Type B pancreatic cell (in vitro differentiated cells): Measurements from ENCODE around the gene PODN. TPM values are rescaled to one million over a fixed set of nuclear protein-coding genes. Genes with fewer than 3 reads are reported as not detected.
A peak's percentile ranks its signal among the peaks of the same experiment; 100 is the strongest.

Experiments
- DNase-seq: peaks from one replicate; pipeline ENCODE4 v3.0.0; 2021; ENCODE audit warnings: mixed read lengths; ENCODE audit not compliant: unreplicated experiment; ENCODE audit errors: extremely low spot score
- H3K27ac Mint-ChIP-seq: 2 replicates; pipeline ENCODE4 v1.8.0; 2021; ENCODE audit warnings: mild to moderate bottlenecking, mixed read lengths
- H3K27me3 Mint-ChIP-seq: 2 replicates; pipeline ENCODE4 v1.8.0; 2021; ENCODE audit warnings: mixed read lengths
- H3K36me3 Mint-ChIP-seq: 2 replicates; pipeline ENCODE4 v1.8.0; 2021; ENCODE audit warnings: mixed read lengths
- H3K4me1 Mint-ChIP-seq: one replicate; pipeline ENCODE4 v1.8.0; 2021; ENCODE audit warnings: mixed read lengths; ENCODE audit not compliant: unreplicated experiment
- H3K4me3 Mint-ChIP-seq: 2 replicates; pipeline ENCODE4 v1.8.0; 2021; ENCODE audit warnings: mild to moderate bottlenecking, mixed read lengths
- H3K9me3 Mint-ChIP-seq: 2 replicates; pipeline ENCODE4 v1.8.0; 2021; ENCODE audit warnings: mixed read lengths
- total RNA-seq: library from RNA; stranded (reverse); gene quantifications from 2 replicates; pipeline ENCODE4 v1.2.1, GENCODE V29; 2021; ENCODE audit warnings: low replicate concordance
- TF ChIP-seq, protein P1 (sequence below): fragments of 200-600 bp; sonication (generic); conservative IDR thresholded peaks from 2 replicates; pipeline ENCODE4 v1.5.0; 2021; ENCODE audit warnings: antibody characterized with exemption, mild to moderate bottlenecking

The PODN gene
- total RNA-seq, 1 donor from 2014 or later: 2.8 TPM

DNA sequence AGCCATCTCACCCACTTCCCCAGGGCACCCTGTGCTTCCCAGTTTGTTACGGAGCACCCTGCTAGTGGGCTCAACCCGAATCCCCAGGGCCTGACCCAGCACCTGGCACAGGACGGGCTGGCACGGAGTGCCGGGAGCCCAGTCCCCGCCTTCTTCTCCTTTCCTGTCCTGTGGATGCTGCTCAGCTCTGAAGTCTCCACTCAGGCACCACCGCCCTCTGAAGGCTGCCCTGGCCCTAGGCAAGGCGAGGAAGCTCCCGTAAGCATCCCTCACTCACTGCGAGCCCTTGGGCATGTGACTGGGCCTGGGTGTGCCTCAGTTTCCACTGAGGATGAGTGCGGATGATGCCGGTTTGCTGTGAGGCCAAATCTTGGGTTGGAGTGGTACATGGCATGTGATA is 58.6 kb downstream of the PODN start:
- Mint-ChIP-seq H3K9me3 (no peaks in the 10 kb centered on the region), H3K27ac (no peak overlapping the region), H3K4me3 (no peak overlapping the region), H3K4me1 (peaks cover 45% of the 10 kb centered on the region), H3K36me3 (no peaks in the 10 kb centered on the region), H3K27me3 (peaks cover 21% of the 10 kb centered on the region)
- no peak for DNase-seq
- TF ChIP-seq, protein P1, sequence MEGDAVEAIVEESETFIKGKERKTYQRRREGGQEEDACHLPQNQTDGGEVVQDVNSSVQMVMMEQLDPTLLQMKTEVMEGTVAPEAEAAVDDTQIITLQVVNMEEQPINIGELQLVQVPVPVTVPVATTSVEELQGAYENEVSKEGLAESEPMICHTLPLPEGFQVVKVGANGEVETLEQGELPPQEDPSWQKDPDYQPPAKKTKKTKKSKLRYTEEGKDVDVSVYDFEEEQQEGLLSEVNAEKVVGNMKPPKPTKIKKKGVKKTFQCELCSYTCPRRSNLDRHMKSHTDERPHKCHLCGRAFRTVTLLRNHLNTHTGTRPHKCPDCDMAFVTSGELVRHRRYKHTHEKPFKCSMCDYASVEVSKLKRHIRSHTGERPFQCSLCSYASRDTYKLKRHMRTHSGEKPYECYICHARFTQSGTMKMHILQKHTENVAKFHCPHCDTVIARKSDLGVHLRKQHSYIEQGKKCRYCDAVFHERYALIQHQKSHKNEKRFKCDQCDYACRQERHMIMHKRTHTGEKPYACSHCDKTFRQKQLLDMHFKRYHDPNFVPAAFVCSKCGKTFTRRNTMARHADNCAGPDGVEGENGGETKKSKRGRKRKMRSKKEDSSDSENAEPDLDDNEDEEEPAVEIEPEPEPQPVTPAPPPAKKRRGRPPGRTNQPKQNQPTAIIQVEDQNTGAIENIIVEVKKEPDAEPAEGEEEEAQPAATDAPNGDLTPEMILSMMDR: no peak

DNA sequence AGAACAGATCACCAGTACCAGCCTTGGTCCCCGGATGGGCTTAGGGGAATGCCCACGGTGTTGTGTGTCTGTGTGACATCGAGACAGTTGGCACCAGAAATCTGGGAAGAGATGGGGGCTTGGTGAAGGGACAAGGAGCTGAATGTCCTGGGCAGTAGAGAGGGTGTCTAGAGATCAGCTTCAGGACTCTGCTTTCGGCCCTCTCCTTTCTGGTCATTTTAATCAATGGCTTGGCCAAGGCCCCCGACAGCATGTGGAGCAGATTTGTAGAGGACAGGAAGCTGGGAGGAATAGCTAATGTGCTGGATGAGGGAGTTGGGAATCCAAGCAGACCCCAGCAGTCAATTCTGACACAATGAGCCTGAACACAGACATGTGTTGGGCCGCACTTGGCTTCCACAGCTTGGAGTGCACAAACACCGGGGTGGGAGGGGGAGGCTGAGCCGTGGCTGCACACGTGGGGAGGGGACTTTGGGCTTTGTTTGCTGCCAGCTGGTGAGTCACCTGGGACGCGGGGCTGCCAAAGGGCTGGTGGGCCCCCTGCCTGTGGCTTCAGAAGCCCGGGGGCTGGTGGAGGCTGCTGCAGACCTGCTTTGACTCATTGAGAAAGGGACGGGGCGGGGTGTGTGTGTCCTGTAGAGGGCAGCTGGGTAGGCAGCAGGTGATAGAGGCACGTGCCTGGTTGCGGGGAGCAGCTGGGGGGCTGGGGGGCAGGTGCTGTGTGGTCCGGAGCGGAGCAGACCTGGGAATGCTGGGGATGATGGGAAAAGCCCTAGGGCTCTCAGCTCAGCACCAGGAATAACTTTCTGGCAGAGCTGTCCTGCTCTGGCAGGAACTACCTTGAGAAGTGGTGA is 59.5 kb downstream of the PODN start:
- Mint-ChIP-seq H3K9me3 (no peaks in the 10 kb centered on the region), H3K27me3 (peaks cover 19% of the 10 kb centered on the region), H3K27ac (peak overlapping the region; percentile 50), H3K4me1 (peaks cover 44% of the 10 kb centered on the region), H3K4me3 (no peak overlapping the region), H3K36me3 (no peaks in the 10 kb centered on the region)
- DNase-seq: no peak
- TF ChIP-seq, protein P1: no peak

DNA sequence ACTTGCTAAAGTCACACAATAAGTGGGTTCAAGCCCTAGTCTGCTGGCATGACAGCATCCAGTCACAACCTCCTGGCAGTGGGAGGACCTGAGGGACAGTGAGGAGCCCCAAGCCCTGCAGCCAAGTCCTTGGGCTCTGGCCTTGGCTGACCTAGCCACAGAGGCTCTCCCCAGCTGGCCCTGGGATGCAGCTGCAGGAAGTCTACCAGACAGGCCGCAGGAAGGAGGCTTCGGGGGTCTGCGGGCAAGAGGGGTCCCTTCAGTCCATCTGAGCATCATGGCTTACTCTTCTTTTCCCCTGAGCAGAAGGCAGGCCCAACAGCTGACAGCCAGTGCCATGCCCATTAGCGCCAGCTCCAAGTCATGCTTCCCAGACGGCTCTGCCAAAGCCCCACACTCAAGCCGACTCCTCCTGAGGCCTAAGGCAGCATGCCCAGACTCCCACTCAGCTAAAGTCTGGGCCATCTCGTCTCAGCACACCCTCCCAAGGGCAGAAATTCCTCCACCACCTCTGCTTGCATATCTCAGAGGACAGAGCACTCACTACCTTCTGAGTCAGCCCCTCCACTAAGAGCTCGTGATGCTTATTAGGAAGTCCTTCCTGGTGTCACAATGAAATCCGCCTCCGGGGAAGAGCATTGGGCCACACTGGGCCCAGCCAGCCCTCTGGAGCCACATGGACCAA is 60.3 kb downstream of the PODN start:
- H3K36me3 Mint-ChIP-seq: no peaks in the 10 kb centered on the region
- H3K9me3 Mint-ChIP-seq: no peaks in the 10 kb centered on the region

DNA sequence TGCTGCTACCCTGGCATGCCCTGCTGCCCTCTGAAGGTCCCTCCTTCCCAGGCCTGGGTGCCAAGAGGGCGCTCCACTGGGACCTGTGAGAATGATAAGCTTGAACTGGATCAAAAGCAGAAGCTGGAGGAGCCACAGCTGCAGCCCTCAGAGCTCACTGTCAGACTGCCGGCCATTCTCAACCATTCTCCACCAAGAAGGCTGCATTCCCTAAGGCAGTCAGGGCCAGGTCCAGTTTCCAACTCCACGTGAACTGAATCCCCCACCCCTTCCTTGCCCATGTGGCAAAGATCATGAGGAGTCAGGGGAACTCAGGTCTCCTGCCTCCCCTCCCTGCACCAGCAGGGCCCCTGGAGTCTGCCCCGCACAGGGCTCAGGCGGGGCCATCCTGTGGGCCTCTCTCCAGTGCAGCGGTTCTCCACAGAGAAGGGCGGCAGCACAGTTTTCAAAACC is 61.0 kb downstream of the PODN start:
- no peak for DNase-seq
- H3K27ac Mint-ChIP-seq: no peak overlapping the region
- no peaks in the 10 kb centered on the region for H3K36me3 Mint-ChIP-seq
- H3K9me3 Mint-ChIP-seq: no peaks in the 10 kb centered on the region
- peaks cover 38% of the 10 kb centered on the region for H3K4me1 Mint-ChIP-seq
- H3K4me3 Mint-ChIP-seq: no peak overlapping the region
- peaks cover 11% of the 10 kb centered on the region for H3K27me3 Mint-ChIP-seq
- TF ChIP-seq, protein P1: no peak

More for the DNA sequence above, 60.3 kb downstream of the PODN start:
- Mint-ChIP-seq H3K4me1 (peaks cover 41% of the 10 kb centered on the region), H3K27ac (no peak overlapping the region), H3K27me3 (peaks cover 13% of the 10 kb centered on the region), H3K4me3 (no peak overlapping the region)
- no peak for DNase-seq
- TF ChIP-seq, protein P1: no peak

DNA sequence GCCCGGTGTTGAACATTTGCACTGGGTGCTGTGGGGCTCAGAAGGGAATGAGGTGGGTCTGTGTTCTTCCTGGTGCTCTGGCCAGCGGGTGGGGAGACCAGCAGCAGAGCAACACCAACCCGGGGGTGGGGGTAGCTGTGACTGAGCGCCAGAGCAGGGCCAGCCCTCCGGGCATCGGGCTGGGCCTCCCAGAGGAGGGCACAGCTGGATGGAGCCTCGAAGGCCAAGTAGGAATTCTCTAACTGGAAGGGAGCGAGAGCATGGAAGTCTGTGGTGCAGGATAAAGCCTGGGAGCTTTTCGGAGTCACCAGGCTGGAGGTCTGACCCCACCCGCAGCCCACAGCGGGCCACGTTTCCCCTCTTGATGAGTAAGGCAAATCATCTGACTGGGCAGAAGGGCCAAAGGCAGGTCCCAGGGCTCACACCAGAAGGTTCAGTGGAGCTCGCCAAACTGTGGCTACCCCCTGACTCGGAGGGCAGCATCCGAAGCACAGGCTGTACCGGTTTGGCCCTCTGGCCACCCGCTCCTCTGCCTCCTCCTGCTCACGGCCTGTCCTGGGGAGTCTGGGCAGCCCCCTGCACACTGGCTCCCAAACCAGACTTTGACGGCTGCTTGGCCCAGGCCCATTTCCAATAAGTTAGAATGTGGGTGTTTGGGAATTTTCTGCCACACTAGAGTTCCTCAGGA is 61.6 kb downstream of the PODN start:
- Mint-ChIP-seq H3K27ac (no peak overlapping the region), H3K4me1 (peaks cover 38% of the 10 kb centered on the region), H3K36me3 (no peaks in the 10 kb centered on the region), H3K9me3 (no peaks in the 10 kb centered on the region), H3K27me3 (peaks cover 11% of the 10 kb centered on the region), H3K4me3 (no peak overlapping the region)
- DNase-seq: no peak
- TF ChIP-seq, protein P1: no peak
